Measurements from ENCODE around the gene RNF26. TPM values are rescaled to one million over a fixed set of nuclear protein-coding genes. Genes with fewer than 3 reads are reported as not detected.

RNF26 gene
- total and polyA plus RNA-seq, 10 of the 15 experiments (the other 5 are each of a cell fraction or from before 2014, with no cell fraction given) = 2.8 to 54.5 (median 17.7) TPM

GRCh38 chr11:119347242-119347641 lies 12.9 kb downstream of the RNF26 start:
- H3K9ac ChIP-seq (ENCODE audit: control insufficient read depth, insufficient read depth, low read length) = no peak overlapping the region
- no peaks in the 10 kb centered on the region for H3K9me3 ChIP-seq (replicated peaks; ENCODE audit: control insufficient read depth, insufficient read depth, low read length)
- no peaks in the 10 kb centered on the region for H3K79me2 ChIP-seq (ENCODE audit: control insufficient read depth, insufficient read depth, low read length)
- H3K27me3 ChIP-seq (replicated peaks in 1 of 2; ENCODE audit: control insufficient read depth in 2 of 2, insufficient read depth in 2 of 2, low read length in 1 of 2) = no peaks in the 10 kb centered on the region; a peak in 1 of 4 replicates
- in situ Hi-C loops (cut with MboI) = no loop called here
- ChIA-PET RAD21 (ENCODE audit: unreplicated experiment) (no interaction called here), POLR2A (no interaction called here), CTCF (interaction anchor here (1.2 to 3.0 kb wide), 2 partner anchors 9 kb away, joined by 6 to 13 read pairs; no protein-coding TSS in a partner anchor), SMC1A (ENCODE audit: uncharacterized antibody, unreplicated experiment) (no interaction called here)
- intact Hi-C loops (cut with micrococcal nuclease; ENCODE audit: unreplicated experiment) = no loop called here
- H3K4me1 ChIP-seq (ENCODE audit: control insufficient read depth, insufficient read depth, low read length) = no peaks in the 10 kb centered on the region
- FAIRE-seq = no peak
- TF ChIP-seq PBX3 (IDR thresholded peaks at IDR 0.05; ENCODE audit: insufficient replicate concordance, low read depth, low read length) (no peak), MLLT1 (IDR thresholded peaks at IDR 0.05) (no peak), RB1 (IDR thresholded peaks at IDR 0.05; ENCODE audit: borderline replicate concordance) (no peak), SUZ12 (IDR thresholded peaks at IDR 0.05; ENCODE audit: unreplicated experiment) (no peak), REST (IDR thresholded peaks at IDR 0.05; ENCODE audit: low read depth, low read length) (no peak), IRF3 (IDR thresholded peaks at IDR 0.05) (no peak)
- no peak for ATAC-seq
- no peaks in the 10 kb centered on the region for H4K20me1 ChIP-seq (ENCODE audit: control insufficient read depth, insufficient read depth)
- WGBS (ENCODE audit: insufficient coverage, insufficient replicate concordance, low lambda C conversion rate, missing lambda C conversion rate) = 20% methylated on average over 2 of the region's 2 CpGs
- DNase-seq (ENCODE audit: low read depth, low spot score) = no peak
- H3K27ac ChIP-seq (ENCODE audit: control insufficient read depth, insufficient read depth) = no peak overlapping the region
- H2AFZ ChIP-seq (ENCODE audit: control insufficient read depth, low read depth, low read length) = no peak overlapping the region
- H3K4me3 ChIP-seq = no peak overlapping the region
- no peaks in the 10 kb centered on the region for H3K36me3 ChIP-seq (ENCODE audit: control insufficient read depth in 2 of 2, insufficient read depth in 2 of 2, low read length in 1 of 2)
- BruUV-seq (replicated peaks) = no TSS peak
- H3K4me2 ChIP-seq (ENCODE audit: control insufficient read depth, insufficient read depth) = no peak overlapping the region
